Upper lobe of left lung (tissue), 4 donors: ENCODE results near the gene SYCE3.

Experiments
- CTCF ChIP-seq, 6 experiments: fragments of 450-650 bp in 4 of 6; fragments of 200-600 bp in 2 of 6; sonication (generic) in 2 of 6; IDR thresholded peaks; one replicate each; pipeline ENCODE4 v1.5.1; 2016 to 2019; ENCODE audit warnings: antibody characterized with exemption in 6 of 6
- POLR2A ChIP-seq, 4 donors: fragments of 450-650 bp; IDR thresholded peaks; one replicate each; pipeline ENCODE4 v1.5.1; 2016 to 2017; ENCODE audit warnings: antibody characterized with exemption in 4 of 4, mild to moderate bottlenecking in 2 of 4
- POLR2AphosphoS5 ChIP-seq, 2 donors: sonication (generic); formaldehyde crosslinking; IDR thresholded peaks; one replicate each; pipeline ENCODE4 v1.5.1; 2017; ENCODE audit warnings: antibody characterized with exemption in 2 of 2

GRCh38 chr22:50578776-50579310 lies 16.1 kb upstream of the SYCE3 start:
- no peak for TF ChIP-seq POLR2AphosphoS5 (IDR thresholded peaks at IDR 0.05)
- no peak for TF ChIP-seq POLR2A (IDR thresholded peaks at IDR 0.05)
- TF ChIP-seq CTCF (IDR thresholded peaks at IDR 0.05) = no peak
